ENCODE data around the gene RNPEPL1. TPM values are rescaled to one million over a fixed set of nuclear protein-coding genes. Genes with fewer than 3 reads are reported as not detected.

Gene RNPEPL1
- total and polyA plus RNA-seq, 10 of the 15 experiments (the other 5 are each of a cell fraction or from before 2014, with no cell fraction given) = 0.24 to 49.5 (median 6.8) TPM

DNA sequence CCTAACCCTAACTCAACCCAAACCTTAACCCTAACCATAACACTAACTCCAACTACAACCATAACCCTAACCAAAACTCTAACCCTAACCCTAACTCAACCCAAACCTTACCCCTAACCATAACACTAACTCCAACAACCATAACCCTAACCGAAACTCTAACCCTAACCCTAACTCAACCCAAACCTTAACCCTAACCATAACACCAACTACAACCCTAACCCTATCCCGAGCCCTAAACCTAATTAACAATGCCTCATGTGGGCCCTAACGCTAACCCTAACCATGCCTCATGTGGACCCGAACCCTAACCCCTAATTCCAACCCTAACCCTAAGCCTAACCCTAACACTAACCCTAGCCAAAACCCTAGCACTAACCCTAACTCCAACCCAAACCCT lies 45.5 kb downstream of the RNPEPL1 start:
- no peak overlapping the region for H3K4me2 ChIP-seq (ENCODE audit: control insufficient read depth, insufficient read depth)
- H3K27ac ChIP-seq (ENCODE audit: control insufficient read depth, insufficient read depth) = no peak overlapping the region
- H4K20me1 ChIP-seq (ENCODE audit: control insufficient read depth, insufficient read depth) = no peaks in the 10 kb centered on the region
- in situ Hi-C loops (cut with MboI) (no loop called here), intact Hi-C loops (cut with micrococcal nuclease; ENCODE audit: unreplicated experiment) (no loop called here)
- BruUV-seq (replicated peaks) = no TSS peak
- ChIA-PET SMC1A (ENCODE audit: uncharacterized antibody, unreplicated experiment) (no interaction called here), RAD21 (ENCODE audit: unreplicated experiment) (no interaction called here), POLR2A (no interaction called here), CTCF (no interaction called here)
- ATAC-seq = no peak
- H3K79me2 ChIP-seq (ENCODE audit: control insufficient read depth, insufficient read depth, low read length) = no peaks in the 10 kb centered on the region
- H3K9me3 ChIP-seq (replicated peaks; ENCODE audit: control insufficient read depth, insufficient read depth, low read length) = peaks cover 11% of the 10 kb centered on the region
- peaks cover 3% of the 10 kb centered on the region; the same call in 1 of the 2 replicates for H3K4me1 ChIP-seq (ENCODE audit: control insufficient read depth, insufficient read depth, low read length)
- no peaks in the 10 kb centered on the region for H3K27me3 ChIP-seq (replicated peaks in 1 of 2; ENCODE audit: control insufficient read depth in 2 of 2, insufficient read depth in 2 of 2, low read length in 1 of 2)
- no peak overlapping the region for H3K4me3 ChIP-seq
- H3K9ac ChIP-seq (ENCODE audit: control insufficient read depth, insufficient read depth, low read length) = no peak overlapping the region
- H2AFZ ChIP-seq (ENCODE audit: control insufficient read depth, low read depth, low read length) = no peak overlapping the region
- no peak for FAIRE-seq
- TF ChIP-seq TAF1 (IDR thresholded peaks at IDR 0.05; ENCODE audit: borderline replicate concordance, low read depth, low read length) (no peak), DPF2 (IDR thresholded peaks at IDR 0.05) (no peak), ZNF217 (IDR thresholded peaks at IDR 0.05) (no peak), RB1 (IDR thresholded peaks at IDR 0.05; ENCODE audit: borderline replicate concordance) (no peak), RAD21 (IDR thresholded peaks at IDR 0.05; ENCODE audit: insufficient read depth, low read depth, low read length) (no peak)
- TF ChIP-seq, protein P1, sequence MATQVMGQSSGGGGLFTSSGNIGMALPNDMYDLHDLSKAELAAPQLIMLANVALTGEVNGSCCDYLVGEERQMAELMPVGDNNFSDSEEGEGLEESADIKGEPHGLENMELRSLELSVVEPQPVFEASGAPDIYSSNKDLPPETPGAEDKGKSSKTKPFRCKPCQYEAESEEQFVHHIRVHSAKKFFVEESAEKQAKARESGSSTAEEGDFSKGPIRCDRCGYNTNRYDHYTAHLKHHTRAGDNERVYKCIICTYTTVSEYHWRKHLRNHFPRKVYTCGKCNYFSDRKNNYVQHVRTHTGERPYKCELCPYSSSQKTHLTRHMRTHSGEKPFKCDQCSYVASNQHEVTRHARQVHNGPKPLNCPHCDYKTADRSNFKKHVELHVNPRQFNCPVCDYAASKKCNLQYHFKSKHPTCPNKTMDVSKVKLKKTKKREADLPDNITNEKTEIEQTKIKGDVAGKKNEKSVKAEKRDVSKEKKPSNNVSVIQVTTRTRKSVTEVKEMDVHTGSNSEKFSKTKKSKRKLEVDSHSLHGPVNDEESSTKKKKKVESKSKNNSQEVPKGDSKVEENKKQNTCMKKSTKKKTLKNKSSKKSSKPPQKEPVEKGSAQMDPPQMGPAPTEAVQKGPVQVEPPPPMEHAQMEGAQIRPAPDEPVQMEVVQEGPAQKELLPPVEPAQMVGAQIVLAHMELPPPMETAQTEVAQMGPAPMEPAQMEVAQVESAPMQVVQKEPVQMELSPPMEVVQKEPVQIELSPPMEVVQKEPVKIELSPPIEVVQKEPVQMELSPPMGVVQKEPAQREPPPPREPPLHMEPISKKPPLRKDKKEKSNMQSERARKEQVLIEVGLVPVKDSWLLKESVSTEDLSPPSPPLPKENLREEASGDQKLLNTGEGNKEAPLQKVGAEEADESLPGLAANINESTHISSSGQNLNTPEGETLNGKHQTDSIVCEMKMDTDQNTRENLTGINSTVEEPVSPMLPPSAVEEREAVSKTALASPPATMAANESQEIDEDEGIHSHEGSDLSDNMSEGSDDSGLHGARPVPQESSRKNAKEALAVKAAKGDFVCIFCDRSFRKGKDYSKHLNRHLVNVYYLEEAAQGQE (IDR thresholded peaks at IDR 0.05; ENCODE audit: low read depth, low read length) = no peak
- TF ChIP-seq, protein P2, sequence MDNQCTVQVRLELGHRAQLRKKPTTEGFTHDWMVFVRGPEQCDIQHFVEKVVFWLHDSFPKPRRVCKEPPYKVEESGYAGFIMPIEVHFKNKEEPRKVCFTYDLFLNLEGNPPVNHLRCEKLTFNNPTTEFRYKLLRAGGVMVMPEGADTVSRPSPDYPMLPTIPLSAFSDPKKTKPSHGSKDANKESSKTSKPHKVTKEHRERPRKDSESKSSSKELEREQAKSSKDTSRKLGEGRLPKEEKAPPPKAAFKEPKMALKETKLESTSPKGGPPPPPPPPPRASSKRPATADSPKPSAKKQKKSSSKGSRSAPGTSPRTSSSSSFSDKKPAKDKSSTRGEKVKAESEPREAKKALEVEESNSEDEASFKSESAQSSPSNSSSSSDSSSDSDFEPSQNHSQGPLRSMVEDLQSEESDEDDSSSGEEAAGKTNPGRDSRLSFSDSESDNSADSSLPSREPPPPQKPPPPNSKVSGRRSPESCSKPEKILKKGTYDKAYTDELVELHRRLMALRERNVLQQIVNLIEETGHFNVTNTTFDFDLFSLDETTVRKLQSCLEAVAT (IDR thresholded peaks at IDR 0.05) = no peak
- no peaks in the 10 kb centered on the region for H3K36me3 ChIP-seq (ENCODE audit: control insufficient read depth in 2 of 2, insufficient read depth in 2 of 2, low read length in 1 of 2)
- no peak for DNase-seq (ENCODE audit: low read depth, low spot score)
- 88% methylated on average over 4 of the region's 4 CpGs for WGBS (ENCODE audit: insufficient coverage, insufficient replicate concordance, low lambda C conversion rate, missing lambda C conversion rate)

Measured in GM12878 (cell line).